HG03571 (cell line): ENCODE results near the gene MAGEC3.

Source experiments
- ATAC-seq: cut with Tn5 transposase; IDR thresholded peaks from one replicate; pipeline ENCODE4 v1.9.1; 2021; ENCODE audit not compliant: unreplicated experiment

The MAGEC3 gene

DNA sequence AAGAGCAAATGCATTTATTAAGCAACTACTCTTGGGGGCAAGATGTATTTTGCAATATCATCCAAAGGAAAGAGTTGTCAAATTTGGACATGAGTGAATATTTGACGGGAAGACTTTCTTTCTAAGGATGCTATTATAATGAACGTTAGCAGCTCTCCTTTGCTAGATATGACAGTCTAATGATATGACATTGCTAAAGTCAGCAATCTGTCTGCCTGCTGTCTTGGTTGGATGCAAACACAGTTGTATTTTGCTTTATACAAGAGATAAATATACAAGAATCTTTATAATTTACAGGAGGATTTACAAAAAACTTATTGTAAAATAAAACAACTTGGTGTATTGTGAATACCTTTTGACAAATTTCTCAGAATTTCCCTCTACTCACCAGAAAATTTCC lies 103.1 kb downstream of the MAGEC3 start:
- no peak for ATAC-seq

DNA sequence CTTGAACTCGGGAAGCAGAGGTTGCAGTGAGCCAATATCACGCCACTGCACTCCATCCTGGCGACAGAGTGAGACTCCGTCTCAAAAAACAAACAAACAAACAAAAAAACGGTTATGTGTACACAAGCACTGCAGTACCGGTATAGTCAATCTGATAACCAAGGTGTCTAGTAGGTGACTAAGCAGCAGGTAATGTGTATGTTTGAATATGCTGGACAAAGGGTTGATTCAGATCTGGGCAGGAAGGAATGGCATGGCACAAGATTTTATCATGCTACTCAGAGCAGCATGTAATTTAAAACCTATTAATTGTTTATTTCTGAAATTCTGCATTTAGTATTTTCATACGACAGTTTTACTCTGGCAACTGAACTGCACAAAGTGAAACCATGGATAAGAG lies 107.3 kb downstream of the MAGEC3 start:
- no peak for ATAC-seq

DNA sequence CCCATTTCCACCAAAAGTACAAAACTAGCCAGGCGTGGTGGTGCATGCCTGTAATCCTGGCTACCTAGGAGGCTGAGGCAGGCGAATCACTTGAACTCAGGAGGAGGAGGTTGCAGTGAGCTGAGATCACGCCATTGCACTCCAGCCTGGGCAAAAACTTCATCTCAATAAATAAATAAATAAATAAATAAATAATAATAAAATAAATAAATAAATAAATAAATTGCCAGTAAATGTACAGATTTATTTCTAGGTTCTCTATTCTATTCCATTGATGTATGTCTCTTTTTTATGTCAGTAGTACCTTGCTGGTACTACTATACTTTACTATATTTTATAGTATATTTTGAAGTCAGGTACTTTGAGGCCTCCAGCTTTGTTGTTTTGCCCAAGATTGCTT lies 109.2 kb downstream of the MAGEC3 start:
- no peak for ATAC-seq
